Kidney (tissue), 14 donors: Measurements from ENCODE around the gene EIF5A. TPM values are rescaled to one million over a fixed set of nuclear protein-coding genes. Genes with fewer than 3 reads are reported as not detected.
"Not testable (repeated sequence)": the region's sequence is repeated elsewhere in the genome, so short reads cannot be mapped to it uniquely, and the experiment has no call there.

Source experiments
- DNase-seq, 5 donors: peaks; one replicate each; pipeline ENCODE4 v3.0.0-alpha.2; 2013 to 2020
- FAIRE-seq: peaks from 2 replicates; lab custom pipeline; 2012; peaks lifted over from hg19 to GRCh38; lab: Jason Lieb, UNC
- H3K27ac ChIP-seq, 2 donors: one replicate each; pipeline ENCODE4 v1.7.0; 2013; ENCODE audit warnings: low read depth in 2 of 2, low read length in 2 of 2, inconsistent platforms in 1 of 2
- H3K27me3 ChIP-seq: one replicate; pipeline ENCODE4 v1.7.1; 2013; ENCODE audit warnings: low read length, inconsistent platforms; ENCODE audit not compliant: control insufficient read depth, insufficient read depth
- H3K36me3 ChIP-seq, 3 donors: one replicate each; pipeline versions ENCODE4 v1.7.0 to v1.7.1; 2013; ENCODE audit warnings: low read length in 3 of 3, control low read depth in 1 of 3, inconsistent platforms in 1 of 3; ENCODE audit not compliant: insufficient read depth in 3 of 3, control insufficient read depth in 2 of 3
- H3K4me1 ChIP-seq, 3 donors: one replicate each; pipeline versions ENCODE4 v1.7.0 to v1.7.1; 2013; ENCODE audit warnings: low read length in 3 of 3, inconsistent platforms in 1 of 3, low read depth in 1 of 3; ENCODE audit not compliant: control insufficient read depth in 2 of 3, insufficient read depth in 2 of 3
- H3K4me3 ChIP-seq, 3 donors: one replicate each; pipeline versions ENCODE4 v1.7.0 to v1.8.1; 2013; ENCODE audit warnings: low read length in 3 of 3, control low read depth in 1 of 3, inconsistent platforms in 1 of 3
- H3K9ac ChIP-seq, 3 donors: one replicate each; pipeline versions ENCODE4 v1.7.0 to v1.7.1; 2013; ENCODE audit warnings: low read length in 3 of 3, control low read depth in 1 of 3, inconsistent platforms in 1 of 3
- H3K9me3 ChIP-seq, 3 donors: one replicate each; pipeline versions ENCODE4 v1.7.0 to v1.7.1; 2013; ENCODE audit warnings: low read length in 3 of 3, control low read depth in 1 of 3, inconsistent platforms in 1 of 3; ENCODE audit not compliant: control insufficient read depth in 2 of 3, insufficient read depth in 1 of 3
- intact Hi-C: fragments of 100-400 bp; cut with DNase I; formaldehyde crosslinking; loops from one replicate; pipeline ENCODE4 v1.11.1; 2022
- polyA plus RNA-seq: library from polyadenylated mRNA; stranded (reverse); fragments of 350-450 nt; fragmentation: Illumina TruSeq; extraction: RNeasy Lipid Tissue Mini Kit (QIAGEN cat#74804); gene quantifications from one replicate; pipeline ENCODE4 v1.2.3, GENCODE V29; 2014; ENCODE audit warnings: low read depth, low replicate concordance; ENCODE audit not compliant: insufficient read depth
- total RNA-seq: library from RNA; stranded (reverse); fragmentation: NEBNext Ultra II Directional; extraction: Animal tissue kit (Norgen Biotek cat#: 25700); gene quantifications from one replicate; pipeline ENCODE4 v1.2.1, GENCODE V29; 2021
- TF ChIP-seq, protein P1 (sequence below): IDR thresholded peaks from 3 replicates; pipeline ENCODE4 v1.5.1; 2012; ENCODE audit warnings: mild to moderate bottlenecking, moderate library complexity, borderline replicate concordance; ENCODE audit not compliant: insufficient read depth; ENCODE audit errors: extremely low read depth
- donor health status: control.
- donor health status: control.
- donor health status: control.
- donor health status: control.
- donor health status: control.
- donor health status: DM: yes; HTN: yes; CAD: no.
- donor health status: Normal renal cell carcinoma (clear cell type).

The EIF5A gene
- total and polyA plus RNA-seq, 2 donors from 2014 or later = 306 to 434 TPM

DNA sequence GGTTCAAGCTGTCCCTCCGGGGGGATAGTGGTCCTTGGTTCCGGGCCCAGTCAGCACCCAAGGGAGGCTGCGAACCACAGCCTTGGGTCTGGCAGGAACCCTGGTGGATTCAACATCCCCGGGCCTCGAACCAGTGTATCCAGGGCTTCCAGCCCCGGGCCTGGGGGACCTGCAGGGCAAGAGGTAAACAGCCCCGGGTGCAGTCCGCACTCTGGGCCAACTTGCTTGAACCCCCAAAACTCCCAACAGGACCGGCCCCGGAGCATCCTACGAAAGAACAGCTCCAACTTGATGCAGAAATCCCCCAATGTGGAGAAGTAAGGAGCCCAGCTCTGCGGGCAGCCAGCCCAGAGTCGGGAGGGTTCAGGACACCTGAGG, 23.2 kb downstream of the EIF5A start:
- intact Hi-C loops = no loop called here
- TF ChIP-seq, protein P1, sequence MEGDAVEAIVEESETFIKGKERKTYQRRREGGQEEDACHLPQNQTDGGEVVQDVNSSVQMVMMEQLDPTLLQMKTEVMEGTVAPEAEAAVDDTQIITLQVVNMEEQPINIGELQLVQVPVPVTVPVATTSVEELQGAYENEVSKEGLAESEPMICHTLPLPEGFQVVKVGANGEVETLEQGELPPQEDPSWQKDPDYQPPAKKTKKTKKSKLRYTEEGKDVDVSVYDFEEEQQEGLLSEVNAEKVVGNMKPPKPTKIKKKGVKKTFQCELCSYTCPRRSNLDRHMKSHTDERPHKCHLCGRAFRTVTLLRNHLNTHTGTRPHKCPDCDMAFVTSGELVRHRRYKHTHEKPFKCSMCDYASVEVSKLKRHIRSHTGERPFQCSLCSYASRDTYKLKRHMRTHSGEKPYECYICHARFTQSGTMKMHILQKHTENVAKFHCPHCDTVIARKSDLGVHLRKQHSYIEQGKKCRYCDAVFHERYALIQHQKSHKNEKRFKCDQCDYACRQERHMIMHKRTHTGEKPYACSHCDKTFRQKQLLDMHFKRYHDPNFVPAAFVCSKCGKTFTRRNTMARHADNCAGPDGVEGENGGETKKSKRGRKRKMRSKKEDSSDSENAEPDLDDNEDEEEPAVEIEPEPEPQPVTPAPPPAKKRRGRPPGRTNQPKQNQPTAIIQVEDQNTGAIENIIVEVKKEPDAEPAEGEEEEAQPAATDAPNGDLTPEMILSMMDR = no peak
- Histone ChIP-seq H3K4me1 (peaks cover 0 to 17% (median 7%) of the 10 kb centered on the region in 3 donors), H3K9me3 (no peaks in the 10 kb centered on the region), H3K4me3 (peak overlapping the region; percentile 7 to 98 (median 11)), H3K27me3 (no peaks in the 10 kb centered on the region), H3K9ac (no peak overlapping the region), H3K36me3 (peaks cover 1 to 7% (median 4%) of the 10 kb centered on the region in 3 donors), H3K27ac (peak overlapping the region; percentile 14 to 32)
- DNase-seq = peak in 2 of 5 donors; percentile 74 to 84
- no peak for FAIRE-seq

DNA sequence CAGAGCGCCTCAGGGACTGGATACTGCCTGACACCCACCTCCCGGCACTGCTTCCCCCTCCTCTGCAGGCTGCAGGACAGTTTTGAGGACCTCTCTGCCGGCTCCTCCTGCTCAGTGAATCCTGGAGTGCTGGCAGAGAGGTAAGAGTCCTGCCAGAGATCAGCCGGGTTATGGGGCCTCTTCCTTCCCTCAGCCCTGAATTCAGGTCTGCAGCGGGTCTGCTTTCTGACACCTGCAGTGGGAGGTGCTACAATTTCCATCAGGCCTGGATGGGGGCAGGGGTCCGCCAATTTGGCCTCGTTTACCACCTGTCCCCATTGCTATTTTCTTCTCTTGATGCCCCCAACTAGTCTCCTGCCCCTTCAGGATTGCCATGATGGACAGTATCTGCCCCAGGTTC, 24.7 kb downstream of the EIF5A start:
- H3K27ac ChIP-seq = no peak overlapping the region
- H3K36me3 ChIP-seq = no peaks in the 10 kb centered on the region
- no peak overlapping the region for H3K4me3 ChIP-seq
- intact Hi-C loops = no loop called here
- FAIRE-seq = no peak
- H3K9ac ChIP-seq = no peak overlapping the region
- H3K27me3 ChIP-seq = no peaks in the 10 kb centered on the region
- no peaks in the 10 kb centered on the region for H3K9me3 ChIP-seq
- no peak for DNase-seq
- TF ChIP-seq, protein P1 = no peak
- H3K4me1 ChIP-seq = peaks cover 0 to 17% (median 7%) of the 10 kb centered on the region in 3 donors

DNA sequence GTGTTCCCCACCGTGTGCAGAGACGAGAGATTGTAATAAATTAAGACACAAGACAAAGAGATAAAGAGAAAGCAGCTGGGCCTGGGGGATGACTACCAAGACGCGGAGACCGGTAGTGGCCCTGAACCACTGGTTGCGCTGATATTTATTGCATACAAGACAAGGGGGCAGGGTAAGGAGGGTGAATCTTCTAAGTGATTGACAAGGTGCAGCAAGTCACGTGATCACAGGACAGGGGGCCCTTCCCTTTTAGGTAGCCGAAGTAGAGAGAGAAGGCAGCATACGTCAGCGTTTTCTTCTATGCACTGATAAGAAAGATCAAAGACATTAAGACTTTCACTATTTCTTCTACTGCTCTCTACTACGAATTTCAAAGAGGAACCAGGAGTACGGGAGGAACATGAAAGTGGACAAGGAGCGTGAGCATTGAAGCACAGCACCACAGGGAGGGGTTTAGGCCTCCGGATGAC, 25.2 kb downstream of the EIF5A start:
- H3K9me3 ChIP-seq, H3K27me3 ChIP-seq, H3K4me3 ChIP-seq, H3K9ac ChIP-seq, H3K27ac ChIP-seq, DNase-seq, FAIRE-seq, H3K36me3 ChIP-seq, intact Hi-C loops: not testable (repeated sequence)
- H3K4me1 ChIP-seq = peaks cover 0 to 17% (median 7%) of the 10 kb centered on the region in 3 donors

DNA sequence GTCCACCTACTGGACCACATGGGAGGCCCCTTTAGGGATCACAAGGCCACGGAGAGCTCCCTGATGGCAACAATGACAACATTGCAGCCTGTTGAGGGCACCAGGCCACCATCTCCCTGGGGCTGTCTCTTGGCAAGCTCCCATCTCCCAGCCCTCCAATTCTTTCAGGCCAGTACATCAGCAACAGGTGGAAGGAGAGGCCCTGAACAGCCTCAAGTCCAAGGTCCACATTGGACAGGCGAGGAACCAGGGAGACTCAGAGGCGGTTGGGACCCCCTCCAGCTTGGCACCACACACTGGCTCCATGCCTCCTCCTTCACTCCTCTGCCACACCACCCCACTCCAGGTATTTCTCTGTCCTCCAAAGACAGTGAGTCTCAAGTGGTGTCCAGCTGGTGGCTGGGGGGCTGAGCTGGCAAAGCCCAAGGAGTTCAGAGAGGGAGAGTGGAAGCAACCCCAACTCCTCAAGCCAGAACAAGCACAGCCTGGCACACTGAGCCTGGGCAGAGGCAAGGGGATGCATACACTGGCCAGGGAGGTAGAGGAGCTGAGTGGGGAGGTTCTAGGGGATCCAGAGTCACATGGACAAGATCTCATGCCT, 27.6 kb downstream of the EIF5A start:
- Histone ChIP-seq H3K27ac (no peak overlapping the region), H3K36me3 (no peaks in the 10 kb centered on the region), H3K27me3 (no peaks in the 10 kb centered on the region), H3K9me3 (no peaks in the 10 kb centered on the region), H3K4me3 (no peak overlapping the region), H3K9ac (no peak overlapping the region), H3K4me1 (peaks cover 0 to 5% (median 0%) of the 10 kb centered on the region in 3 donors)
- FAIRE-seq = no peak
- intact Hi-C loops = no loop called here
- TF ChIP-seq, protein P1 = no peak
- DNase-seq = no peak

DNA sequence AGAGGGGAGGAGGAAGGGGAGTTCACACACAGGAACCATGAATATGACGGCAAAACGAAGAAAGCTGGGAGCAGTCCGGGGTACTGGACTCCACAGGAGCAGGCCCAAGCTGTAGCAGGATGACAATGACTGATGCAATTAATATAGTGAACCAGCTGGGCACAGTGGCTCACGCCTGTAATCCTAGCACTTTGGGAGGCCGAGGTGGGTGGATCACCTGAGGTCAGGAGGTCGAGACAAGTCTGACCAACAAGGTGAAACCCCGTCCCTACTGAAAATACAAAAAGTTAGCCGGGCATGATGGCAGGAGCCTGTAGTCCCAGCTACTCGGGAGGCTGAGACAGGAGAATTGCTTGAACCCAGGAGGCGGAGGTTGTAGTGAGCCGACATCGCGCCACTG, 28.3 kb downstream of the EIF5A start:
- H3K4me1 ChIP-seq, H3K27ac ChIP-seq, DNase-seq, intact Hi-C loops, H3K36me3 ChIP-seq, H3K27me3 ChIP-seq, H3K4me3 ChIP-seq, H3K9ac ChIP-seq, H3K9me3 ChIP-seq, FAIRE-seq: not testable (repeated sequence)
